ENCODE data around the gene UGP2.
"Not testable (repeated sequence)": the region's sequence is repeated elsewhere in the genome, so short reads cannot be mapped to it uniquely, and the experiment has no call there.

Gene UGP2

DNA sequence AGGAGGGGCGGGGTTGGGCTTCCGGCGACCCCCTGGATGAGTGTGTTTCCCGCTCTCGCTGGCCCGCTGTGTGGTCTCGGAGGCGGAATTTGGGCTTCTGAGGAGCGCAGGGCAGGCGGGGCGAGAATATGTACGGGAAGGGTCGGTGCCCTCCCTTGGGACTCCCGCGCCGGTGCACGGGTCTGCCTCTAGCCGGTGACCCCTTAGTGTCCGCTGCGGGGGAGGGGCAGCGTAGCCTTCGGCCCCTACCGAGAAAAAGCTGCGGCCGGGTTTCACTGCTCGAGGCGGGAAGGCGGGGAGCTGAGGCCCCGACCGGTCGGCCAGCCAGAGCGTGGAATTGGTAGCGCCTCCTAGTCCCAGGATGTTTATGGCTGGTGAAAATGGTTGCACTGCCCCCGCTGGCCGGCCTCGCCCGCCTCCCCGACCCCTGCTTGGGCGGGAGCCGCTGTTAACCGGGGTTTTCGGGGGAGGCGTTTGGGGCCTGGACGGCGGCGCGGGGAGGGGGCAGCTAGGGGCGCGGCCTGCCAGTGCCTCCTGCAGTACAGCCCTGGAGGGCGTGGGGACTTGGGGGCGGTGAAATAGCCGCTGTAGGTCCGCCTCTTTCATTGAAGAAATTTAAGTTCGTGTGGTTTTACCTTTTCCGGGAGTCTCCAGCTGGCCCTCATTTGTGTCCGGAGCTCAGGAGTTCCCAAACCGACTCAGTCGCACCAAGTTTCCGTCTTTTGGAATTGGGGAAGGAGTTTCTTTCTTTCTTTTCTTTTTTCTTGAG is at the start of gene UGP2:
Gene UGP2 (plus strand): TSS at position 643 of the 769 bp plus-strand sequence. CDS start 290 bp downstream, outside the sequence.
- TF ChIP-seq ZNF274 (IDR thresholded peaks at IDR 0.05; ENCODE audit: low read depth, low read length) (no peak), YY1 (IDR thresholded peaks at IDR 0.05; ENCODE audit: insufficient read depth, insufficient read length) (no peak)
- H3K4me1 ChIP-seq (ENCODE audit: insufficient read depth, insufficient read length) = no peaks in the 10 kb centered on the region
- DNase-seq (ENCODE audit: low read depth, low spot score) = peak; percentile 87

DNA sequence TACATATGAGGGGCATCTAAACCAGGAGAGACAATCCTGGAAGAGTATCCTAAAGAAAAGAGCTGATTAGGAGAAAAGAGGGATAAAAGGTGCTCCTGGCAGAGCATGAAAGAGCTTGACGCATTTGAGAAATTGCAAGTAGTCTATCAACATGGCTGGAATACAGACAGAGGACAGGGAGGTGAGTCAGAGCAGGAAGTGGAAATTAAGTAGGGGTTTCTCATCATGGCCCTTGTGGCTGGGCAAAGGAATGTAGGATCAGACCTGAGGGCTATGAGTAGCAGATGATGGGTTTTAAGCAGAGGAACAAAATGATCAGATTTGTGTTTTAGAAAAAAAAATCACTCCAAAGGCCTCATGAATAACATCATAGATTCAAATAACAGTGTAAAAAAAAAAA is 49.2 kb upstream of the UGP2 start:
- no peaks in the 10 kb centered on the region for H3K27me3 ChIP-seq (ENCODE audit: insufficient read depth, insufficient read length)
- H3K9me3 ChIP-seq (ENCODE audit: insufficient read depth, low read length) = no peaks in the 10 kb centered on the region
- no peaks in the 10 kb centered on the region for H3K36me3 ChIP-seq (ENCODE audit: insufficient read depth, insufficient read length, low read length)
- no peak overlapping the region for H3K4me3 ChIP-seq (ENCODE audit: insufficient read length, low read depth)
- H3K4me1 ChIP-seq (ENCODE audit: insufficient read depth, insufficient read length) = no peaks in the 10 kb centered on the region
- no peak overlapping the region for H3K9ac ChIP-seq (ENCODE audit: insufficient read length, low read depth)
- DNase-seq (ENCODE audit: low read depth, low spot score) = no peak
- TF ChIP-seq YY1 (IDR thresholded peaks at IDR 0.05; ENCODE audit: insufficient read depth, insufficient read length) (no peak), ZNF274 (IDR thresholded peaks at IDR 0.05; ENCODE audit: low read depth, low read length) (no peak), SUZ12 (IDR thresholded peaks at IDR 0.05; ENCODE audit: extremely low read depth, insufficient read depth, insufficient read length) (no peak)

More for the DNA sequence above, at the start of gene UGP2:
- Histone ChIP-seq H3K9ac (ENCODE audit: insufficient read length, low read depth) (peak within 1 kb of the TSS; percentile 94), H3K4me3 (ENCODE audit: insufficient read length, low read depth) (peak within 1 kb of the TSS; percentile 78), H3K9me3 (ENCODE audit: insufficient read depth, low read length) (peaks cover 6% of the 10 kb centered on the region; the same call in 1 of the 2 replicates), H3K27me3 (ENCODE audit: insufficient read depth, insufficient read length) (no peaks in the 10 kb centered on the region), H3K36me3 (ENCODE audit: insufficient read depth, insufficient read length, low read length) (peaks cover 4% of the 10 kb centered on the region)

GRCh38 chr2:63796366-63796765 is 45.3 kb upstream of the UGP2 start:
- H3K9me3 ChIP-seq (ENCODE audit: insufficient read depth, low read length) = 0 out of 2 replicates have a peak, but pooled peaks cover 1% of the 10 kb centered on the region
- H3K9ac ChIP-seq (ENCODE audit: insufficient read length, low read depth) = no peak overlapping the region
- no peak for DNase-seq (ENCODE audit: low read depth, low spot score)
- no peaks in the 10 kb centered on the region for H3K27me3 ChIP-seq (ENCODE audit: insufficient read depth, insufficient read length)
- no peaks in the 10 kb centered on the region for H3K36me3 ChIP-seq (ENCODE audit: insufficient read depth, insufficient read length, low read length)
- TF ChIP-seq YY1 (IDR thresholded peaks at IDR 0.05; ENCODE audit: insufficient read depth, insufficient read length) (no peak), SUZ12 (IDR thresholded peaks at IDR 0.05; ENCODE audit: extremely low read depth, insufficient read depth, insufficient read length) (no peak)
- H3K4me1 ChIP-seq (ENCODE audit: insufficient read depth, insufficient read length) = no peaks in the 10 kb centered on the region
- no peak overlapping the region for H3K4me3 ChIP-seq (ENCODE audit: insufficient read length, low read depth)

GRCh38 chr2:63796796-63797195 is 44.9 kb upstream of the UGP2 start:
- no peaks in the 10 kb centered on the region for H3K36me3 ChIP-seq (ENCODE audit: insufficient read depth, insufficient read length, low read length)
- no peak overlapping the region for H3K9ac ChIP-seq (ENCODE audit: insufficient read length, low read depth)
- H3K9me3 ChIP-seq (ENCODE audit: insufficient read depth, low read length) = peaks cover 6% of the 10 kb centered on the region; the same call in 1 of the 2 replicates
- no peak overlapping the region for H3K4me3 ChIP-seq (ENCODE audit: insufficient read length, low read depth)
- TF ChIP-seq SUZ12 (IDR thresholded peaks at IDR 0.05; ENCODE audit: extremely low read depth, insufficient read depth, insufficient read length) (no peak), YY1 (IDR thresholded peaks at IDR 0.05; ENCODE audit: insufficient read depth, insufficient read length) (no peak), ZNF274 (IDR thresholded peaks at IDR 0.05; ENCODE audit: low read depth, low read length) (no peak)
- no peaks in the 10 kb centered on the region for H3K4me1 ChIP-seq (ENCODE audit: insufficient read depth, insufficient read length)
- no peaks in the 10 kb centered on the region for H3K27me3 ChIP-seq (ENCODE audit: insufficient read depth, insufficient read length)
- no peak for DNase-seq (ENCODE audit: low read depth, low spot score)

DNA sequence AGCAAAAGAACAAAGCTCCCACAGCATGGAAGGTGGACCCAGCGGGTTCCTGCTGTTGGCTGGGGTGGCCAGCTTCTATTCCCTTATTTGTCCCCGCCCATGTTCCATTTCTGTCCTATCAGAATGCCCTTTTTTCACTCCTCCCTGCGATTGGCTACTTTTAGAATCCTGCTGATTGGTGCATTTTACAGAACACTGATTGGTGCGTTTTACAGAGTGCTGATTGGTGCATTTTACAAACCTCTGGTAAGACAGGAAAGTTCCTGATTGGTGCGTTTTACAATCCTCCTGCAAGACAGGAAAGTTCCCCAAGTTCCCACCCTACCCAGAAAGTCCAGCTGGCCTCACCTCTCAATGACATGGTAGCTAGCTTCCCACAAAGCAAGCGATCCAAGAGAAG is 40.2 kb upstream of the UGP2 start:
- Histone ChIP-seq H3K4me1 (ENCODE audit: insufficient read depth, insufficient read length) (no peaks in the 10 kb centered on the region), H3K27me3 (ENCODE audit: insufficient read depth, insufficient read length) (no peaks in the 10 kb centered on the region)
- TF ChIP-seq ZNF274 (IDR thresholded peaks at IDR 0.05; ENCODE audit: low read depth, low read length) (no peak), YY1 (IDR thresholded peaks at IDR 0.05; ENCODE audit: insufficient read depth, insufficient read length) (no peak), SUZ12 (IDR thresholded peaks at IDR 0.05; ENCODE audit: extremely low read depth, insufficient read depth, insufficient read length) (no peak)

GRCh38 chr2:63805412-63805811 is 36.3 kb upstream of the UGP2 start:
- DNase-seq (ENCODE audit: low read depth, low spot score) = no peak
- H3K4me3 ChIP-seq (ENCODE audit: insufficient read length, low read depth) = no peak overlapping the region
- H3K9ac ChIP-seq (ENCODE audit: insufficient read length, low read depth) = no peak overlapping the region
- no peaks in the 10 kb centered on the region for H3K4me1 ChIP-seq (ENCODE audit: insufficient read depth, insufficient read length)
- peaks cover 10% of the 10 kb centered on the region for H3K9me3 ChIP-seq (ENCODE audit: insufficient read depth, low read length)
- H3K36me3 ChIP-seq (ENCODE audit: insufficient read depth, insufficient read length, low read length) = no peaks in the 10 kb centered on the region
- H3K27me3 ChIP-seq (ENCODE audit: insufficient read depth, insufficient read length) = no peaks in the 10 kb centered on the region
- TF ChIP-seq SUZ12 (IDR thresholded peaks at IDR 0.05; ENCODE audit: extremely low read depth, insufficient read depth, insufficient read length) = no peak
- TF ChIP-seq ZNF274 (IDR thresholded peaks at IDR 0.05; ENCODE audit: low read depth, low read length) = no peak
- TF ChIP-seq YY1 (IDR thresholded peaks at IDR 0.05; ENCODE audit: insufficient read depth, insufficient read length) = no peak

More for the DNA sequence above, 40.2 kb upstream of the UGP2 start:
- H3K36me3 ChIP-seq (ENCODE audit: insufficient read depth, insufficient read length, low read length) = no peaks in the 10 kb centered on the region
- no peak for DNase-seq (ENCODE audit: low read depth, low spot score)
- no peak overlapping the region for H3K4me3 ChIP-seq (ENCODE audit: insufficient read length, low read depth)
- no peak overlapping the region for H3K9ac ChIP-seq (ENCODE audit: insufficient read length, low read depth)
- H3K9me3 ChIP-seq (ENCODE audit: insufficient read depth, low read length) = peaks cover 7% of the 10 kb centered on the region; the same call in 1 of the 2 replicates

- H3K9ac ChIP-seq (ENCODE audit: insufficient read length, low read depth); H3K4me3 ChIP-seq (ENCODE audit: insufficient read length, low read depth): not testable (repeated sequence)
Measured at GRCh38 chr2:63808036-63808435, 33.7 kb upstream of the UGP2 start.

GRCh38 chr2:63808911-63809310 is 32.8 kb upstream of the UGP2 start:
- not testable (repeated sequence) for H3K4me3 ChIP-seq (ENCODE audit: insufficient read length, low read depth); H3K4me1 ChIP-seq (ENCODE audit: insufficient read depth, insufficient read length); H3K9me3 ChIP-seq (ENCODE audit: insufficient read depth, low read length); H3K9ac ChIP-seq (ENCODE audit: insufficient read length, low read depth); DNase-seq (ENCODE audit: low read depth, low spot score); H3K27me3 ChIP-seq (ENCODE audit: insufficient read depth, insufficient read length); H3K36me3 ChIP-seq (ENCODE audit: insufficient read depth, insufficient read length, low read length)

More at GRCh38 chr2:63808036-63808435, 33.7 kb upstream of the UGP2 start:
- not testable (repeated sequence) for H3K27me3 ChIP-seq (ENCODE audit: insufficient read depth, insufficient read length); H3K4me1 ChIP-seq (ENCODE audit: insufficient read depth, insufficient read length); H3K9me3 ChIP-seq (ENCODE audit: insufficient read depth, low read length); H3K36me3 ChIP-seq (ENCODE audit: insufficient read depth, insufficient read length, low read length); DNase-seq (ENCODE audit: low read depth, low spot score)

All from NT2/D1 (cell line).